Adipose tissue (tissue), 3 donors: Measurements from ENCODE around the gene DCUN1D2. TPM values are rescaled to one million over a fixed set of nuclear protein-coding genes. Genes with fewer than 3 reads are reported as not detected.
"Not testable (repeated sequence)": the region's sequence is repeated elsewhere in the genome, so short reads cannot be mapped to it uniquely, and the experiment has no call there.

Source experiments
- H3K27ac ChIP-seq: one replicate; pipeline ENCODE4 v1.5.1; 2013; ENCODE audit warnings: low read depth, low read length
- WGBS, 3 donors: extraction: QIAGEN DNeasy Blood & Tissue Kit; methylation state at CpG; one replicate each; pipeline ENCODE4 v1.1.7; 2013; 5-methylcytosine and 5-hydroxymethylcytosine counted together
- polyA plus RNA-seq, 3 donors: library from polyadenylated mRNA; stranded (reverse); fragments of 200-250 nt; gene quantifications; one replicate each; pipeline ENCODE4 v1.2.3, GENCODE V29; 2013
- donor health status: healthy with polysubstance abuse.
- donor health status: Bipolar disorder and iron deficiency.
- donor health status: healthy.

DCUN1D2 gene
- polyA plus RNA-seq, 3 donors: 4.5 to 6.6 (median 6.6) TPM

DNA sequence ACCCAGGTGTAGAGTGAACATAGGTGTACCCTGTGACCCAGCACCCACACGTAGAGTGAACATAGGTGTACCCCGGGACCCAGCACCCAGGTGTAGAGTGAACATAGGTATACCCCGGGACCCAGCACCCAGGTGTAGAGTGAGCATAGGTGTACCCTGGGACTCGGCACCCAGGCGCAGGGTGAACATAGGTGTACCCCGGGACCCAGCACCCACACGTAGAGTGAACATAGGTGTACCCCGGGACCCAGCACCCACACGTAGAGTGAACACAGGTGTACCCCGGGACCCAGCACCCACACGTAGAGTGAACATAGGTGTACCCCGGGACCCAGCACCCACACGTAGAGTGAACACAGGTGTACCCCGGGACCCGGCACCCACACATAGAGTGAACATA is 53.6 kb downstream of the DCUN1D2 start:
- WGBS, 3 donors: 92 to 96% (median 93%) methylated on average over 10 to 15 of the region's 15 CpGs
- H3K27ac ChIP-seq: not testable (repeated sequence)

DNA sequence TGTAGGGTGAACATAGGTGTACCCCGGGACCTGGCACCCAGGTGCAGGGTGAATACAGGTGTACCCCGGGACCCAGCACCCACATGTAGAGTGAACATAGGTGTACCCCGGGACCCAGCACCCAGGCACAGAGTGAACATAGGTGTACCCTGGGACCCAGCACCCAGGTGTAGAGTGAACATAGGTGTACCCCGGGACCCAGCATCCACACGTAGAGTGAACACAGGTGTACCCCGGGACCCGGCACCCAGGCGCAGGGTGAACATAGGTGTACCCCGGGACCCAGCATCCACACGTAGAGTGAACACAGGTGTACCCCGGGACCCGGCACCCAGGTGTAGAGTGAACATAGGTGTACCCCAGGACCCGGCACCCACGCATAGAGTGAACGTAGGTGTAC is 54.6 kb downstream of the DCUN1D2 start:
- H3K27ac ChIP-seq: not testable (repeated sequence)
- 95 to 98% (median 95%) methylated on average over 12 to 15 of the region's 15 CpGs for WGBS, 3 donors

DNA sequence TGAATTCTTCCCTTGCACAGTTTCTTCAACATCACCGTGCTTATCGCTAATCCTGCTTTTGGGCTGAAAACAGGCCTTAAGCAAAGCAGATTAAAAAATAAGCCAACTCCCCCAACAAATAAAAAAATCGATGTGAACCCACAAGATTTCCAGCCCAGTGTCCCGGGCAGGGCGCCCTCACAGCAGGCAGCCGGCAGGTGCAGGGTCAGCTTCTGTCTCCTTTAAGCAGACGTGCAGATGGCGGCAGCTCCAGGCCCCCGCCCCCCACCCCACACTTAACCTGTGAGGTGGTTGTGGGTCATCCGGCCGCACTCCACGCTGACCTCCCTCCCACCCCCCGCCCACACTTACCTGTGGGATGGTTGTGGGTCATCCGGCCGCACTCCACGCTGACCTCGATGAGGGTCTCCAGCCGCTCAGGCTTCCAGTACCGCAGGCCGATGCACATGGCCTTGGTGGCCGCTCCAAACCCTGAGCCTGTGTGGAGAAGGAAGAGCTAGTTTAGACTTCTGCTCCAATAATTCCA is 57.1 kb downstream of the DCUN1D2 start:
- WGBS, 3 donors: 95% methylated on average over 17 to 21 of the region's 21 CpGs
- no peak overlapping the region for H3K27ac ChIP-seq

DNA sequence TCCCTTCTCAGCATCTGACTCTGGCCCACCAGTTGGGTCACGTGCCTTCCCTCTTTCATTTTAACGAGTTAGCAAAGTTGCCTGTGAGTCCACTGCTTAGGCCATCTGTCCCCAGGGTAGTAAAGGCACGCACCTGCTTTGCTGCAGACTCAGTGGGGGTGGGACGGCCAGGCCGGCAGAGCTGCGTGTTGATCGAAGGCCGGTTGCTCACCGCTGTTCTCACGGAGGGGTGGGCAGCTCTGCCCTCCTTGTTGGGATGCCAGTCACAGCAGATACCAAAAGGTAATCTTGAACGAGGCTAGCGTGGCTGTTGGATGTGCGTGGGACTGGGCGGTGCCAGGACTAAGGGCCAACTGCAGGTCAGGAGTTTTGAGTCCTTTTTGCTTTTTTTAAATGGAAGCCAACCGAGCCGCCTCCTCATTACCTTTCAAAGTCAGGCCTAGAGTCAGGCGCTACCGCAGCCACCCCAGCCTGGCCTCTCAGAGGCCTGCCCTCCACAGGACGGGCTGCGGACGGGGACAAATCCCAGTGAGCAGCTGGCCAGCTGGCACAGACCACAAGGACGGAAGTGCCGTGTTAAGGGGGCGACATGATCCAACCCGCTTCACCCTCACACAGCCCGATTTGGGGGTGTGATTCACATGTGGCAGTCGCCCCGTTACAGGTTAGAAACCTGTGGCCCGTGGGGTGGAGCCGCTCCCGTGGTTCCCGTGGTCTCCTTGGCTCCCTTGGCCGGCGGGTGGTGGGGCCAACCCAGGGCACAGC is 57.8 kb downstream of the DCUN1D2 start:
- no peak overlapping the region for H3K27ac ChIP-seq
- WGBS, 3 donors: 89 to 91% (median 91%) methylated on average over 34 of the region's 34 CpGs

- H3K27ac ChIP-seq: no peak overlapping the region
- 90 to 92% (median 91%) methylated on average over 22 of the region's 22 CpGs for WGBS, 3 donors
These were observed 59.3 kb downstream of the DCUN1D2 start for GRCh38 chr13:113431171-113431570.

GRCh38 chr13:113430378-113431110 is 60.0 kb downstream of the DCUN1D2 start:
- WGBS, 3 donors: 94 to 97% (median 96%) methylated on average over 21 to 23 of the region's 23 CpGs
- no peak overlapping the region for H3K27ac ChIP-seq

- no peak overlapping the region for H3K27ac ChIP-seq
- WGBS, 3 donors: 75 to 92% (median 77%) methylated on average over 16 of the region's 16 CpGs
These were observed 60.9 kb downstream of the DCUN1D2 start for GRCh38 chr13:113429608-113429985.

DNA sequence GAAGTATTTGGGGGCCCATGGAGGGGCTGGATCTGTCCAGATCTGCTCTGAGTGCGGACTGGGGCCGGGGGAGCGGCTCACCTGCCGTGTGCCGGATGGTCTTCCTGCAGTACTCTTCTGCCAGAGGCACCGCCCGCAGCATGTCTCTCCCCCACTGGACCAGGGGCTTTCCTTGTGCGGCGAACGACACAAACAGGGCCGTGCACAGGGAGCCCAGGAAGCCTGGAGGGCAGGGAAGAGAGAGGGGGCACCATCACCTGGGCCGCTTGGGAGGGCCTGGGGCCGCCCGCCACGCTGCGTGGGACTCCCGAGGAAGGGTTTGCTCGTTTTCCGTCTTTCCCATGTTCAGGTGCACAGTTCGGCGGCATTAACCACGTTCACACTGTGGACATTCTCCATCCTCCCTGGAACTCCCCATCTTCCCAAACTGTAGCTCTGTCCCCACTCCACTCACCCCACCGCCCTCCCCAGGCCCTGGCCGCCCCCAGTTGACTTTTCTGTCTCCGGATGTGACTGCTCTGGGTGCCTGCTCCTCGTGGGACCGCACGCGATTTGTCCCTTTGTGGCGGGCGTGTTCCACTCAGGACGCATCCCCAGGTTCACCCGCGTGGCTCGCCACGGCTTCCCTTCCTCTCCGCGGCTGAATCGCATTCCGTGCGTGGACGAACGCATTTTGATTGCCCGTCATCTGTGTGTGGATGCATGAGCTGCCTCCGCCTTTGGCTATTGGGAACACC is 61.5 kb downstream of the DCUN1D2 start:
- WGBS, 3 donors: 94 to 95% (median 94%) methylated on average over 41 to 45 of the region's 45 CpGs
- no peak overlapping the region for H3K27ac ChIP-seq

GRCh38 chr13:113428469-113428865 is 62.0 kb downstream of the DCUN1D2 start:
- H3K27ac ChIP-seq: no peak overlapping the region
- WGBS, 3 donors: 87 to 95% (median 93%) methylated on average over 17 of the region's 17 CpGs

- WGBS, 3 donors: 81 to 90% (median 84%) methylated on average over 31 of the region's 31 CpGs
- no peak overlapping the region for H3K27ac ChIP-seq
These were observed 62.7 kb downstream of the DCUN1D2 start for GRCh38 chr13:113427562-113428468.

DNA sequence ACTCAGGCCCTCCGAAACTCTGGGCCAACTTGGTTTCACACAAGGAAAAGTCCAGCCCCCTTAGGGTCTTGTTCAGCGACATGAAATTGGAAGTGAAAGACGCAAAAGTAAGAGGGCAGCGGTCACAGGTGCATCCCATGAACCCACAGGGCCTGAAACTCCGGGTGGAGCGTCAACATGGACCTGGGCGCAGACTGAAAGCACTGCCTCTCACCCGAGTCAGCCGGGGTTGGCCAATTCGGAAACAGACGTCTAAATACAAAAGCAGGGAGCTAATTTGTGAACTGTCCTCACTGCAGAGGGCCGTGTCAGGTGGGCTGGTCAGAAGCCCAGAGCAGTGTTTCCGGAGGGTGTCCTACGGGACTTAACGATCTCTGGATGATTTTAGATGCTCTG is 63.9 kb downstream of the DCUN1D2 start:
- no peak overlapping the region for H3K27ac ChIP-seq
- 91 to 94% (median 93%) methylated on average over 15 of the region's 15 CpGs for WGBS, 3 donors

- WGBS, 3 donors: 90 to 92% (median 91%) methylated on average over 21 to 22 of the region's 22 CpGs
These were observed 64.4 kb downstream of the DCUN1D2 start for GRCh38 chr13:113425941-113426590.

GRCh38 chr13:113423520-113424163 is 66.9 kb downstream of the DCUN1D2 start:
- 82 to 89% (median 89%) methylated on average over 11 of the region's 11 CpGs for WGBS, 3 donors
- no peak overlapping the region for H3K27ac ChIP-seq

More at GRCh38 chr13:113425941-113426590, 64.4 kb downstream of the DCUN1D2 start:
- no peak overlapping the region for H3K27ac ChIP-seq

- no peak overlapping the region for H3K27ac ChIP-seq
- WGBS, 3 donors: 84 to 90% (median 88%) methylated on average over 26 of the region's 26 CpGs
These were observed 67.5 kb downstream of the DCUN1D2 start for GRCh38 chr13:113422807-113423519.

DNA sequence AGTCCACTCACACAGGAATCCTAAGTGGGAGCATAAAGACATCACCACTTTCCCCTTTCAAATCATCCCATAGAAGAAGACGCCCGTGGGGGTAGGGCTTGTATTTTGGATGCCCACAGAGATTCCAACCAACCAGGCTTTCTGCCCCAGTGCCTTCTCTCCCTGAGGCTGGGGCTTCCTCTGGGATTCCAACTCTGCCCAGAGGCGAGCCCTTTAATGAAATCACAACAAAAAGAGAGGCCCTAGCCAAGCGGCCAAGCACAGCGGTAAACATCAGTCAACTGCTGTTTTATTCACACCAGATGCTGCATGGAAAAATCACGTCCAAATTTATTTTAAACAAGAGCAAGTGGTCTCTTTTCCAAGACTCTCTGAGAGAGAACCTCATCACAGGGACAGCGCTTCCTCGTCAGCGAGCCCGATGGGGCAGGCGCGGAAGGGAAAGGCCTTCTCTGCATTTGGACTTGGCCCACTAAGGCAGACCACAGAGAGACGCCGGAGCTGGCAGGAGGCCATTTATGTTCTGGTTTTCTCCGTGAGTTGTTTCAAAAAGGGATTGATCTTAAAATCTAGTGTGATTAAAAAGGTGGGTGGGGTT is 68.7 kb downstream of the DCUN1D2 start:
- 60 to 79% (median 64%) methylated on average over 15 of the region's 15 CpGs for WGBS, 3 donors
- H3K27ac ChIP-seq: no peak overlapping the region
